ENCODE measurements around the gene ZNF568.

GRCh38 chr19:37045140-37045539 lies 129.0 kb downstream of the ZNF568 start:
- TF ChIP-seq ZFP3 (CRISPR knock-in tag; IDR thresholded peaks at IDR 0.05) (no peak), SNAI2 (CRISPR knock-in tag; IDR thresholded peaks at IDR 0.05) (no peak), CREB5 (CRISPR knock-in tag; IDR thresholded peaks at IDR 0.05; ENCODE audit: low read depth) (no peak), POU6F1 (CRISPR knock-in tag; IDR thresholded peaks at IDR 0.05; ENCODE audit: borderline replicate concordance, low read depth) (no peak), ZNF70 (CRISPR knock-in tag; IDR thresholded peaks at IDR 0.05) (no peak), ZNF8 (CRISPR knock-in tag; IDR thresholded peaks at IDR 0.05) (no peak), PATZ1 (CRISPR knock-in tag; IDR thresholded peaks at IDR 0.05; ENCODE audit: borderline replicate concordance) (no peak), CSRNP3 (CRISPR knock-in tag; IDR thresholded peaks at IDR 0.05) (no peak), ZNF565 (CRISPR knock-in tag; conservative IDR thresholded peaks at IDR 0.05; ENCODE audit: low read depth) (no peak), TSHZ2 (CRISPR knock-in tag; IDR thresholded peaks at IDR 0.05) (no peak), TCF4 (CRISPR knock-in tag; IDR thresholded peaks at IDR 0.05; ENCODE audit: borderline replicate concordance) (no peak), ZC3H10 (CRISPR knock-in tag; IDR thresholded peaks at IDR 0.05) (no peak), ARNTL (CRISPR knock-in tag; IDR thresholded peaks at IDR 0.05; ENCODE audit: borderline replicate concordance, low read depth) (no peak), BACH2 (CRISPR knock-in tag; IDR thresholded peaks at IDR 0.05; ENCODE audit: borderline replicate concordance) (no peak)

All from SK-N-SH treated with all-trans-retinoic acid at 6 μM for 48 hours (cell line).